D341Med (cell line): Measurements from ENCODE around the gene CMTM5.

Experiments used
- DNase-seq: peaks from one replicate; pipeline ENCODE4 v3.0.0; 2012; ENCODE audit warnings: low spot score

The CMTM5 gene

DNA sequence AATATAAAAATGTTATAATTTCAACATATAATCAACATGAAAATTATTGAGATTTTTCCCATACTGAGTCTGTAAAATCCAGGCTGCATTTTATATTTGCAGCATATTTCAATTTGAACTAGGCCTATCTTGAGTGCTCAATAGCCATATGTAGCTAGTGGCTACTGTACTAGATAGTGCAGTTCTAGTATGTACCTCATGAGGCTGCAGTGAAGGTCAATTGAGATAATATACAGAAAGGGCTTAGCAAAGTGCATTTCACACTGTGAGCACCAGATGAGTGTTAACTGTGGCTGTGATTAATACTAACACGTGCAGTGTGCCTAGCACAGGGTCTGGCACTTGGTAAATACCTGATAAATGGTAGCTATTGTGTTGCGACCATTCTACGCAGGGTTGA is 18.8 kb upstream of the CMTM5 start:
- DNase-seq = no peak

DNA sequence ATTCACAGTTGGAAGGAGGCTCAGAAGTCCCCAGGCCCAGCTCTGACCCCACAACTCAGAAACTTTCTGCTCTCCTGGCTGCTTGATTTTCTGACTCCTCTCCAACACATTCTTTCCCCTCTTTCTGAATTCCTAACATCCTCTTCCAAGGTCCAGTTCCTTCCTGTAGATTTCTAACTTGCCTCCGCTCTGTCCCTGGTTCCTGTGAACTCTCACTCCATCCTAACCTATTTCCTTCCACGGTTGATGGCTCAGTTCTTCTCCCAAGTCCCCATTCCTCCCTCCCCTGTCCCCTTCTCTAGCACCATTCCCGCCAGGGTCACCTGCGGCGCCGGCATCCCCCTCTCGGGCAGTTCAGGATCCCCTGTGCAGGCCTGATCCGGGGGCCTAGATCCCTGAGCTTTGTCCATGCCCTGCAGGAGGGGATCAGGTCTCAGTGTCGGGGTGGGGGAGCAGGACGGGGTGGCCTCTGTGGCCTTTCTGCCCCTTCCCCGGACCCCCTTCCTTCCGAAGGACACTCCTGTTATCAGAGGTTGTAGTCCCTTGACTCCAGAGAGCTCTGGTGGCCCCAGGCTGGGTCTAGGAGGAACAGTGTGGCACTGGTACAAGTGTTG is 18.2 kb upstream of the CMTM5 start:
- DNase-seq = peak; percentile 24

DNA sequence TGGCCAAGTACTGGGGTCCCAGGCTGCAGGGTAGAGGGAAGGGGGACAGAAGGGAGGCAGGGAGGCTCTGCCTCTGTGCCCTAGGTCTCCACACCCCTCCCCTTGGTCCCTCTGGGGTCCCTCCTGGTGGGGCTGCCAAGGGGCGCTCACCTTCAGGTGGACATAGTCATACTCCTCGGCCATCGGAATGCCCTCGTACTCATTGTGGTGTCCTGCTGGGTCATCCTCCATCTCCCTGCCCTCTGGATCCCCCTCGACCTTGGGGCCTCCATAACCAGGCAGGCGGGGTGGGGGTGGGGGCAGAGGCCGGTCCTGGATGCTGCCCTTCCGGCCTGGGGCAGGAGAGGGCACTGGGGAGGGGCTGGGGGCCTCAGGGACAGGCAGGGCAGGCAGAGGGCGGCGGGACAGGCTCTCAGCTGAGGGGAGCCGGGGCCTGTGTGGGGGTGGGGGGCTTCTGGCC is 17.6 kb upstream of the CMTM5 start:
- no peak for DNase-seq

DNA sequence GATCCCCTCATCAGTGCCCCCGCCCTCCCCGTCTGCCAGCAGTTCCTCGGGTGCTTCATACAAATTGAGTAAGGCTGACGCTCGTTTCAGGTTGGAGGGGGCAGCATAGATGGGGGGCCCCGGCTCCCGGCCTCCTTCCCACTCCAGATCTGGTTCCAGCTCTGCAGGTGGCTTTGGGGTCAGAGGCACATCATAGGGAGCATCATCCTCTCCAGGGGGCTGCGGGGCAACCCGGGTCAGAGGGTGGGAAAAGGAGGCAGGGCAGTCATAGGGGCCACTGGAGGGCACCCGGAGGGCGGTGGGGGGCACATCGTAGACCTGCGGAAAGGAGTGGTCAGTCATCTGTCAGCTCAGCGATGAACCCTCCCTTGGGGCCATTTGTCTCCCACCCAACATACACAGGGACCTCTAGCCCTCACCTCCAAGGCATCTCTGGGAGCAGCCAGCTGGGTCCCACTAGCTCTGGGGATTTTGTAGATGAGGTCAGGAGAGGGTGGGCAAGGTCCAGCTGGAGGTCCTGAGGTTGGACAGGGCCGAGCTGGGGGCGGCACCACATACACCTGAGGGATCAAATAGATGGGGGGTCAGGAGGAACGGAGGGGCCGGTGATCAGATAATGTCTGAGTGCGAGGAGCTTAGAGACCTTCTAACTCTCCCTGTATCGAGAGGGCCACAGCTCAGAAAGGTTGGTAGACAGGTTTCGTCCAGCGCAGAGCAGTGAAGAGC is 17.0 kb upstream of the CMTM5 start:
- no peak for DNase-seq

DNA sequence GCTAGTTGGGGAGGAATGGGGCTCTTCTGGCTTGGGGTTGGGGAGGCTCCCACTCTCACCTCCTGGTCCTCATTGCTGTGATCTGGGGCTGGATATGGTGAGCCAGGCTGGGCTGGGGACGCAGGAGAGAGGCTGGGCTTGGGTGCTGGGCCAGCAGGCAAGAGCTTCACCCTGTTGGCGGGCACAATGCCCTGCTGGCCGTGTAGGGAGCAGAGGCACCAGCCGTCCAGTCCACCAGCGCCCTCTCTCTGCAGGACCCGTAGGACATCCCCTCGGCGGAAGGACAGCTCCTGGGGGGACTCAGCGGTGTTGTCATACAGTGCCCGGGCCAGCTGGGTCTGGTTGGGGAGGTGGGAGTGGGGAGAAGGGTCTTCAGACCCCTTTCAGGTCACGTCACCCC is 16.4 kb upstream of the CMTM5 start:
- no peak for DNase-seq

DNA sequence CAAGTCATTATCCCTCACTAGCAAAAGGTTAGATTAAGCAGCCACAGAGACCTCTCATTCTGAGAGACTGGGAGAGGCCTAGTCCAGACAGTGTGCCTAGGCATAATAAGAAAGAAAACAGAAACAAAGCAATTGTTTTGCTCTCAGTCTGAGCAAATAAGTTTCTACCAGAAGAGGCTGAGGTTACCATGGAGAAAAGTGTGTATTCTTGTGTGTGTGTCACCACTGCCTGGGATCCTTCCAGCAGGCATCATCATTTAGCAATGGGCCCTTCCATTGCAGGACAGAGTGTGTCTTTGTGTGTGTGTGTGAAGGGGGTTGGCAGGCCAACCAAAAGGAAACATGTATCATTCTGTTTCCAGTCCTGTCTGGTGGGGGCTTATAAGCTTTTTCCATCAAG is 15.5 kb upstream of the CMTM5 start:
- no peak for DNase-seq

DNA sequence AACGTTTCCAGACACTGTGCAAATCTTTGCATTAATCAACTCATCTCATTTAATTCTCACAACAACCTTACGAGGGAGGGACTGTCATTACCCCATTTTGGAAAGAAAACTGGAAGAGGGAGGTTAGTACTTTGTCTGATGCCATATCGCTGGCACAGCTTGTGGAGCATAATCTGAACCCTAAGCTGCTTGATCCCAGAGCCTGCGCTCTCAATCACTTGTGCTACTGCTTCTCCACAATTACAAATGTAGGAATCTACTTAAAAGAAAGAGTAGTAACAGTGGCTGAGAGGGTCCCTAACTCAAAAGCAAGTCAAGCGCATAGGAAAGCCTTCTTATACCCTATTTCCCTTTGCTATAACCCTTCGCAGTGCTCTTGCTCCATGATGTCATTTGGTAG is 15.1 kb upstream of the CMTM5 start:
- no peak for DNase-seq

DNA sequence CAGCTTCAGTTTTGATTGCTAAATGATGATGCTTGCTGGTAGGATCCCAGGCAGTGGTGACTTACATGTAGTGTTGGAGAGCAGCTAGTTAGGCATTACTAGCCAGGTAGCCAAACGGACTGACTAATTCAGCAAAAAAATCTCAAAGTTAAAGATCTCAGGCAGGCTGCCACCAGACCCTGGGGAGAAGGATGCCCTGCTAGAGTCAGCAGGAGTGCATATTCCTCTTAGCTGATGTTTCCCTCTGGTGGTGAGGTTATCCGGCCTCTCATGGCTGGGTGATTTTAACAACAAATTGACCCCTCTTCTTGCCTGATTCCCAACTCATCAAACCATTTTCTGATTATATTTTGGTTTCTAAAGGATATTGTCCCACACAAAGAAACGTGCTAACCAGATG is 14.6 kb upstream of the CMTM5 start:
- DNase-seq = no peak

DNA sequence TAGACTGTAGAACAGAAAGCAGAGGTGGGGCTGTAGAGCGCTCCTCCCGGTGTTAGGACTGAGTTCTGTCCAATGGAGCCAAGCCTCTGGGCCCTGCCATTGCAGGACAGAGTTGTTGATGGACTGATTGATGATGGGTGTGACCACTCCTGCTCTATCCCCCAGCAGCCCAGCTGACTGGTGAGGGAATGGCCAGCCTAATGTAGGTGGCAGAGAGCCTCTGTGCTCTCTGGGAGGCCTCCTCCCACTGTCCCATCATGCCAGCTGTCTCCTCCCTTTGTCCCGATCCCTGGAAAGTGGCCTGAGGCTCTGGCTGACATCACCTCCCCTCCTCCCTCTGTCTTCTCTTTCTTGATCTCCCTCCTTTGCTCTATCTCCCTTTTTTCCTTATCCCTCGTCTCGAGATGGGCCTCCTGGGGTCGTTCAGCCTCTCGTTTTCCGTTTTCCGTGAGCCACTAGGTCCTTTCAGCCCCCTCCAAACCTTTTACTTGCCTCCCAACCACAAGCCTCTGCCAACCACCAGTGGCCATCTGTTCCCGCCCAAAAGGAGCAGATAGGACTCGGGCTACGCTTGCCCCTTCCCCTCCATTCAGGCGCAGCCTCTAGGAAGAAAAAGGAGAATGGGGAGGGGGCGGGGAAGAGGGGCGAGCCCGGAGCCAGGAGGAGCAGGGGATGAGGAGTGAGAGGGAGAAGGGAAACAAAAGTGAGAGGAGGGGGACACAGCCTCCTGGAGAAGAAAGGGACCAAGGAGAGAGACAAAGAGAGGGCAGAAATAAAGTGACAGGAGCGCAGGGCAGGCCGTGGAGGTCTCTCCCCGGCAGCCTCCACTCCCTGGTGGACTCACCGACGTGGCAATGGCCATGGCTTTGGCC is 12.4 kb upstream of the CMTM5 start:
- DNase-seq = no peak

DNA sequence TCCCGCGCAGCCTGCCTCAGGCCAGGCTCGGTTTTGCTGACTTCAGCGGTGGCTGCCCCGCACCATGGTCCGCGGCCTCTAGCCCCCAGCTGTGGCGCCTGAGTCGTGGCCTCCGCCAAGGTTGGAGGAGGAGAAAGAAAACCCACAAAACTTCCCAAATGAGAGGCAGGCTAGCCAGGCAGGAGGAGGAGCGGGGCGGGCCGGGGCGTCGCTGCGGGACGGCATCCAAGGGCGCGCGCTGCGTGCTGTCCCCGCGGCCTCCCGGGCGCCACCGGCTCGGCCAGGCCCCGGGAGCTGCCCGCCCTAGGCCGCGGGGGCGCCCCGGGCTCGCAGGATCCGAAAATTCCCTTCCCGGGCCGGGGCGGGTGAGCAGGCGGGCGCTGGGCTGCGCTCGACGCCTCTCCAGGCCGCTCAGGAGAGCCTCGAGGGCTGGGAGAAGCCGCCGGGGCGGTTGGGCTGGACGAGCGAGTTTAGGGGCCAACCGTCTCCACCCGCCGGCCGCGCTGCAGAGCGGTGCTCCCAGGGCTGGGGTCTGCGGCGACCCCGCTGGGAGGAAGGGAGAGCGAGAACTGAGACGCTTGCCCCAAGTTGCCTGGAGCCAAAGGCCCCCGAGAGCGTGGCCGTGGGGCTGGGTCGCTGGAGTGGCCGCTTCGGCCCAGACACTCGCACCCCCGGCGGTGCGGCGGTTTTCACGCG is 11.7 kb upstream of the CMTM5 start, which contains the start of gene EFS:
TSS of gene EFS (minus strand) at position 137 of the 696 bp plus-strand sequence. CDS start 147 bp downstream, outside the sequence.
- no peak for DNase-seq

DNA sequence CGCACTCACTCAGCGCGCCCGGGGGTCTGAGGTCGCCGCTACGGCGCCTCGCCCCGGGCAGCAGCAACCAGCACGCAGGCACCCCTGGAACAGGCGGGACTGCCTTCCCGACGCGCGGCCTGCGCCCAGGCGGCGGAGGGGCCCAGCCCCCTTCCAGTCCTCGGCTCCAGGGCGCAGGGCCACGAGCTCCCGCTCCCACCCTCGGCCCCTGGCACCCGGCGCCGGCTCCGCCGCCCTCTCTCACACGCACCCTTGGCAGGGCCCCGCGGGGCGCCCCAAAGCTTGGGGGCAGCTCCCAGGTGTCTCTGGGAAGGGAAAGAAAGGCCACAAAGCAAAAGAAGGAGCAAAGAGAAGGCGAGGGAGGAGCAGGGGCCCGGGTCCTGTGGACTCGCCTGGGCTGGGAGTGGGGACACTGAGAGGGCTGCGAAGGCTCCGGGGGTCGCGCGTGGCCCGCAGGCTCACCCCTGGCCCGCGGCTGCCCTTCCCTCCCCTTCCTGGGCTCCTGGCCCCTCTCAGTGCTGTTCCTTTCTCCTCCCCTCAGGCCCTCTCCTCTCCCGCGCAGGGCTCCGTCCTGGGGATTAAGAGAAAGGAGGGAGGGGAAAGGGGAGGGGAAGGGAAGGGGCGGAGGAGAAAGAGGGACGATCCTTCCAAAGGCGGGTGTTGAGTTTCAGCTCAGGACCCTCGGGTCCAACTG is 11.0 kb upstream of the CMTM5 start:
- DNase-seq = peak; percentile 86

DNA sequence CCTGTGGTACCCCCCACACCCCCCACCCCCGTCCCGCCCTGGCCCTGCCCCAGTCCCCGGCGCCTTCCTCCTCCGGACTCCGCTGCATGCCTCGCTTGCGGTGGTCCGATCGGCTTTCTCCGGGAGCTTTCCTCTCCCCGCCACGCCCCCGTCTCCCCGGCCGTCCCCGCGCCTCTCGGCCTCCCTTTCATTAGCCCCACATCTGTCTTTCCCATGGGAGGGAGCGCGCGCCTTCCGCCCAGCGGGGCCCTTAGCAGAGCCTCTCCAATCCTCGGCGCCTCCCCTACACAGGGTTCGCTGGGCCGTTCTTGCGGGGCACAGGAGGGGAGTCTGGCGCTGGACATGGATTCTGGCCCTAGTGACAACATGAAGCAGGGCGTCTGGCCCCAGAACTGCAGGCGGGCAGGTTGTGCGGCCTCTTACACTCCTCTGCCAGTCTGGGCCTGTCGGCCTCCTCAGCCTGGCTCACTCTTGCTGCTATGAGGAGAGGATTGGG is 10.4 kb upstream of the CMTM5 start:
- DNase-seq = peak; percentile 92

DNA sequence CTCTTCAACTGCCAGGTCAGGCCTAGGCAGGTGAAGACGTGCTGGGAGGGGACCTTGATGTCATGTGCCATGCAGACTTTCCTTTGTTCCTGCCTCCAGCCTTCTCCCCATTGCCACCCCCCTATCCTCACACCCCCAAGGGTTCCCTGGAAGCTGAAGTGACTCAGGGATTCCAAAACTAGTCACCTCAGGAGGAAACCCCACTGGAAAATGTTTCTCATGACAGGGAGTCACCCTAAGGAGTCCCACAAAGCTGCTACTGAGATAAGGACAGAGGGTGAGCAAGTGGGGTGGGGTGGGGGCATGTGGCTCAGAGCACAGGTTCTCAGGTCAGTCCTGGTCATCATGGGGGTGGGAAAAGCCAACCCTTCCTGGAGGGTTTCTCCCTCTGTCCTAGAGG is 6.6 kb upstream of the CMTM5 start:
- DNase-seq = no peak

DNA sequence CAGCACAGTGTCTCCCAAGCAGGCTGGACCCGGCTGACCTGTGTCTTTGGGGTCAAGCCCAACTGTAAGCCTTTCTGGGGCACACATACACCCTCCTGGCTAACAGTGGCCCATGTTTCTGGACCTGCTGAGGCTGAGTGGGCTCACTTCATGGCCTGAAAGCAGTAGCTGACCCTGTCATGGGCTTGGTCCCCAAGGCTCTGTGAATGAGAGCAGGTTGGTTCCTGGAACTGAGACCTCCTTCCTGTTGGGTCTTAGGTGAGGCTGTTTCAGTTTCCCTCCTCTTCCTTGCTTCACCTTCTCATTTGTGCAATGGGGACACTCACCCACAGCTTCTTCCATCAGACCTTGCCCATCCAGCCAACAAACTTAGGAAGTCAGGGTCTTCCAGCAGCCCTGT is 5.0 kb upstream of the CMTM5 start:
- DNase-seq = no peak

DNA sequence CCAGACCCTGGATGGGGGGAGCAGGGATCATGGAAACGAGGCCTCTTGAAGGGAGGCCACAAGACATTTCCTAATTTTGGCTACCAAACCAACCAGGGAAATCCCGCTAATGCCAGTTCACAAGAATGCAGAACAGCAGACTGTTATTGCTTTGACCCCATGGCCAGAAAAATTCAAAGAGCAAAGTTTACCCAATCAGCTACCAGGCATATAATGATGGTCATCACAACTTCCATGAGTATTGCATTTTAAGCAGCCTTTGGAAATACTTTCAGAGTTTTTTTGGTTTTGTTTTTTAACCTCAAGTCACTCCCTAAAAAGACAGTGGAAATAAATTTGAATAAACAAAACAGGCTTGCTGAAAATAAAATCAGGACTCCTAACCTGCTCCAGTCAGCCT is 4.3 kb upstream of the CMTM5 start, which contains the start of gene IL25:
TSS of gene IL25 (plus strand) at position 301 of the 400 bp plus-strand sequence.
- no peak for DNase-seq

DNA sequence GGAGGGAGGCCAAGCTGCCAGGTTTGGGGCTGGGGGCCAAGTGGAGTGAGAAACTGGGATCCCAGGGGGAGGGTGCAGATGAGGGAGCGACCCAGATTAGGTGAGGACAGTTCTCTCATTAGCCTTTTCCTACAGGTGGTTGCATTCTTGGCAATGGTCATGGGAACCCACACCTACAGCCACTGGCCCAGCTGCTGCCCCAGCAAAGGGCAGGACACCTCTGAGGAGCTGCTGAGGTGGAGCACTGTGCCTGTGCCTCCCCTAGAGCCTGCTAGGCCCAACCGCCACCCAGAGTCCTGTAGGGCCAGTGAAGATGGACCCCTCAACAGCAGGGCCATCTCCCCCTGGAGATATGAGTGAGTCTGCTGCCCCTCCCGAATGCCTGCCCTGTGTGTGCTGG is 3.8 kb upstream of the CMTM5 start:
- DNase-seq = no peak

DNA sequence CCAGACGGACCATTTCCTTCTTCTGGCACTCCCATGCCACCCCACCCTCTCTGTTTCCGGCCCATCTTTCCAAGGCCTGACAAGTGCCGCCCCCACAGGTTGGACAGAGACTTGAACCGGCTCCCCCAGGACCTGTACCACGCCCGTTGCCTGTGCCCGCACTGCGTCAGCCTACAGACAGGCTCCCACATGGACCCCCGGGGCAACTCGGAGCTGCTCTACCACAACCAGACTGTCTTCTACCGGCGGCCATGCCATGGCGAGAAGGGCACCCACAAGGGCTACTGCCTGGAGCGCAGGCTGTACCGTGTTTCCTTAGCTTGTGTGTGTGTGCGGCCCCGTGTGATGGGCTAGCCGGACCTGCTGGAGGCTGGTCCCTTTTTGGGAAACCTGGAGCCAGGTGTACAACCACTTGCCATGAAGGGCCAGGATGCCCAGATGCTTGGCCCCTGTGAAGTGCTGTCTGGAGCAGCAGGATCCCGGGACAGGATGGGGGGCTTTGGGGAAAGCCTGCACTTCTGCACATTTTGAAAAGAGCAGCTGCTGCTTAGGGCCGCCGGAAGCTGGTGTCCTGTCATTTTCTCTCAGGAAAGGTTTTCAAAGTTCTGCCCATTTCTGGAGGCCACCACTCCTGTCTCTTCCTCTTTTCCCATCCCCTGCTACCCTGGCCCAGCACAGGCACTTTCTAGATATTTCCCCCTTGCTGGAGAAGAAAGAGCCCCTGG is 1.2 kb upstream of the CMTM5 start:
- no peak for DNase-seq

DNA sequence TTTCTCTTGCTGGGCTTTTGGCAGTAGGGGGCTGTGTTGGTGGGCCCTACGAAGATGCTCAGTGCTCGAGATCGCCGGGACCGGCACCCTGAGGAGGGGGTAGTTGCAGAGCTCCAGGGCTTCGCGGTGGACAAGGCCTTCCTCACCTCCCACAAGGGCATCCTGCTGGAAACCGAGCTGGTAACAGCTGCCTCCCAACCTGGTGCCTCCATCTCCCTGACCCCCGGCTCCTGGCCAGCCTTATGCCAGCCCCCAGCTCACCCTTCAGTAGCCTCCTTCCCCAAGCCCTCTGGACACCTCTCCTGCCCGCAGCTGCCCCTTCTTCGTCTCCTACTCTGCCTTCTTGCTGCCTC is 328 bp downstream of the CMTM5 start:
- DNase-seq = no peak

DNA sequence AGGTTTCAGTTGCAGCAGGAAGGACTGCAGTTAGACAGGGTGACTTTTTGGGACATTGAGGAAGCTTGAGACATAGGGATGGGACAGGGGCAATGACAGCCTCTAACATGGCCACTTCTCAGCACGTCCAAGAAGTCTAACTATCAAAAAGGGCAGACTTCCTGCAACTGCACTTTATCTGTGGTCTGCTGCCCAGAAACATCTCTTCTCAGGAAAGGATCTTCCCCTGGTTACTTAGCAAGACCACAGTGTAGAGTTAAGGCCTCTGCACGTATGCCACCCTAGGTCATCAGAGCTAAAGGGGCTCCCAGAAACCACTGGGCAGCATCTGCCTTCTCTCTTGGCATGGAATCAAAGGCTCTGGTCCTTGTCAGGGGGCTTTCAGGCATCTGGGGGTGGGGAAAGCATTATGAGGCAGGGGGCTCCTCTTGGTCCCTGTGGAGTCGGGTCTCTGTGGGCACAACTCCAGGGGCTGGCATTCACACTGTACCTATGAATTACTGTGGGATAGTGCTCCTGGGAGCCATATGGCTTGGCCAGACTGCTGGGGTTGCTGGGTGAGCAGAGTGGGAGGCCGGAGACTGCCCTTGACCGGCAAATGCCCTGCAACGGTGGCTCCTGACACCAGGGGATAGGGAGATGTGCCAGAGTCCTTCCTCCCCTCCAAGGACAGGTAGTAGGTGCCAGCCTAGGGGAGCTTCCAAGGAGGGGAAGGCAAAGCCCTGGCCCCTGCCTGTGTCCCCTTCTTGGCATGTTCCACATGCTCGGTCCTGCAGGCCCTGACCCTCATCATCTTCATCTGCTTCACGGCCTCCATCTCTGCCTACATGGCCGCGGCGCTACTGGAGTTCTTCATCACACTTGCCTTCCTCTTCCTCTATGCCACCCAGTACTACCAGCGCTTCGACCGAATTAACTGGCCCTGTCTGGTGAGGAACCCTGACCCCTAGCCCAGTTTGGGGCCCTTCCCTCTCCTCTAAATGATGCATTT is 1.0 kb downstream of the CMTM5 start:
- DNase-seq = no peak
